KOPT-K1 (cell line): ENCODE results near the gene RAB11FIP3.
A peak's percentile ranks its signal among the peaks of the same experiment; 100 is the strongest.
"Not testable (repeated sequence)": the region's sequence is repeated elsewhere in the genome, so short reads cannot be mapped to it uniquely, and the experiment has no call there.

ENCODE experiments used
- H3K27ac ChIP-seq: fragments of 200-600 bp; sonication (generic); 2 replicates; pipeline ENCODE4 v1.5.1; 2016; ENCODE audit warnings: antibody characterized with exemption, mild to moderate bottlenecking, low read depth, low read length; ENCODE audit not compliant: poor library complexity, severe bottlenecking
- H3K36me3 ChIP-seq: fragments of 200-600 bp; sonication (generic); 2 replicates; pipeline ENCODE4 v1.5.1; 2017; ENCODE audit warnings: antibody characterized with exemption, mild to moderate bottlenecking, low read length, moderate library complexity; ENCODE audit not compliant: insufficient read depth
- H3K9me3 ChIP-seq: fragments of 200-600 bp; sonication (generic); 2 replicates; pipeline ENCODE4 v1.5.1; 2017; ENCODE audit warnings: antibody characterized with exemption, low read length, mild to moderate bottlenecking; ENCODE audit not compliant: insufficient read depth, poor library complexity, severe bottlenecking

Gene RAB11FIP3

GRCh38 chr16:383326-384051 lies 42.0 kb upstream of the RAB11FIP3 start:
- no peak overlapping the region for H3K27ac ChIP-seq

GRCh38 chr16:386641-387156 lies 38.8 kb upstream of the RAB11FIP3 start:
- Histone ChIP-seq H3K27ac (no peak overlapping the region), H3K36me3 (no peaks in the 10 kb centered on the region), H3K9me3 (no peaks in the 10 kb centered on the region)

More at GRCh38 chr16:383326-384051, 42.0 kb upstream of the RAB11FIP3 start:
- Histone ChIP-seq H3K9me3 (no peaks in the 10 kb centered on the region), H3K36me3 (no peaks in the 10 kb centered on the region)

GRCh38 chr16:387761-388666 lies 37.4 kb upstream of the RAB11FIP3 start:
- not testable (repeated sequence) for H3K9me3 ChIP-seq, H3K27ac ChIP-seq, H3K36me3 ChIP-seq

- no peaks in the 10 kb centered on the region for H3K36me3 ChIP-seq
These were observed 36.1 kb upstream of the RAB11FIP3 start for GRCh38 chr16:389352-389751.

GRCh38 chr16:391885-392335 lies 33.5 kb upstream of the RAB11FIP3 start:
- H3K36me3 ChIP-seq = no peaks in the 10 kb centered on the region
- H3K9me3 ChIP-seq = no peaks in the 10 kb centered on the region
- no peak overlapping the region for H3K27ac ChIP-seq

More at GRCh38 chr16:389352-389751, 36.1 kb upstream of the RAB11FIP3 start:
- Histone ChIP-seq H3K27ac (no peak overlapping the region), H3K9me3 (no peaks in the 10 kb centered on the region)

- no peaks in the 10 kb centered on the region for H3K36me3 ChIP-seq
- H3K9me3 ChIP-seq = no peaks in the 10 kb centered on the region
- H3K27ac ChIP-seq = no peak overlapping the region
These were observed 32.9 kb upstream of the RAB11FIP3 start for GRCh38 chr16:392450-393030.

- no peaks in the 10 kb centered on the region for H3K36me3 ChIP-seq
- H3K27ac ChIP-seq = no peak overlapping the region
- no peaks in the 10 kb centered on the region for H3K9me3 ChIP-seq
These were observed 29.2 kb upstream of the RAB11FIP3 start for GRCh38 chr16:396199-396598.

GRCh38 chr16:396605-397004 lies 28.8 kb upstream of the RAB11FIP3 start:
- H3K36me3 ChIP-seq = no peaks in the 10 kb centered on the region
- H3K9me3 ChIP-seq = no peaks in the 10 kb centered on the region
- no peak overlapping the region for H3K27ac ChIP-seq

GRCh38 chr16:397135-397661 lies 28.3 kb upstream of the RAB11FIP3 start, which contains the start of gene NME4:
Gene NME4 (plus strand): TSS chr16:397199. CDS start chr16:397223, 24 bp downstream.
- no peaks in the 10 kb centered on the region for H3K36me3 ChIP-seq
- peak within 1 kb of the TSS; percentile 25 for H3K27ac ChIP-seq
- H3K9me3 ChIP-seq = no peaks in the 10 kb centered on the region

- H3K27ac ChIP-seq = no peak overlapping the region
- H3K9me3 ChIP-seq = no peaks in the 10 kb centered on the region
- no peaks in the 10 kb centered on the region for H3K36me3 ChIP-seq
These were observed 27.6 kb upstream of the RAB11FIP3 start for GRCh38 chr16:397736-398332.

- Histone ChIP-seq H3K27ac (no peak overlapping the region), H3K36me3 (no peaks in the 10 kb centered on the region), H3K9me3 (no peaks in the 10 kb centered on the region)
These were observed 26.7 kb upstream of the RAB11FIP3 start for GRCh38 chr16:398561-399339.

GRCh38 chr16:399340-400019 lies 26.0 kb upstream of the RAB11FIP3 start:
- Histone ChIP-seq H3K9me3 (no peaks in the 10 kb centered on the region), H3K27ac (no peak overlapping the region), H3K36me3 (no peaks in the 10 kb centered on the region)

GRCh38 chr16:400061-400591 lies 25.3 kb upstream of the RAB11FIP3 start:
- no peaks in the 10 kb centered on the region for H3K9me3 ChIP-seq
- H3K27ac ChIP-seq = no peak overlapping the region
- H3K36me3 ChIP-seq = no peaks in the 10 kb centered on the region
